Stimulated activated CD8-positive, alpha-beta memory T cell treated with anti-CD3 and anti-CD28 coated beads, Interleukin-15, amount 100 ng/mL, for 48 hours (primary cell): ENCODE results near the gene SLC40A1.
A peak's percentile ranks its signal among the peaks of the same experiment; 100 is the strongest.
"Not testable (repeated sequence)": the region's sequence is repeated elsewhere in the genome, so short reads cannot be mapped to it uniquely, and the experiment has no call there.

ENCODE experiments used
- DNase-seq, 2 donors: peaks; one replicate each; pipeline ENCODE4 v3.0.0-alpha.2; 2020; ENCODE audit warnings: low read depth in 2 of 2

SLC40A1 gene

GRCh38 chr2:189580658-189581353, at the start of gene SLC40A1:
TSS of gene SLC40A1 (minus strand) at chr2:189580786. CDS start at chr2:189580460, 326 bp downstream.
- peak; percentile 36 to 42 for DNase-seq

GRCh38 chr2:189629531-189630453, 49.2 kb upstream of the SLC40A1 start:
- no peak for DNase-seq

- DNase-seq, result no peak
Measured at GRCh38 chr2:189628817-189629530, 48.4 kb upstream of the SLC40A1 start.

- no peak for DNase-seq
Measured at GRCh38 chr2:189627789-189628188, 47.2 kb upstream of the SLC40A1 start.

GRCh38 chr2:189625636-189626035, 45.0 kb upstream of the SLC40A1 start:
- no peak for DNase-seq

- DNase-seq, result no peak
Measured at GRCh38 chr2:189624648-189625355, 44.2 kb upstream of the SLC40A1 start.

GRCh38 chr2:189623049-189623448, 42.5 kb upstream of the SLC40A1 start:
- no peak for DNase-seq

- no peak for DNase-seq
Measured at GRCh38 chr2:189621781-189622180, 41.2 kb upstream of the SLC40A1 start.

GRCh38 chr2:189618197-189618596, 37.6 kb upstream of the SLC40A1 start:
- DNase-seq, result no peak

GRCh38 chr2:189614585-189614984, 34.0 kb upstream of the SLC40A1 start:
- no peak for DNase-seq

- no peak for DNase-seq
Measured at GRCh38 chr2:189613650-189614420, 33.2 kb upstream of the SLC40A1 start.

GRCh38 chr2:189613077-189613636, 32.6 kb upstream of the SLC40A1 start:
- no peak for DNase-seq

- DNase-seq, result no peak
Measured at GRCh38 chr2:189610700-189611099, 30.1 kb upstream of the SLC40A1 start.

GRCh38 chr2:189609853-189610252, 29.3 kb upstream of the SLC40A1 start:
- no peak for DNase-seq

GRCh38 chr2:189609423-189609816, 28.8 kb upstream of the SLC40A1 start:
- no peak for DNase-seq

GRCh38 chr2:189608795-189609422, 28.3 kb upstream of the SLC40A1 start:
- no peak for DNase-seq

GRCh38 chr2:189608170-189608569, 27.6 kb upstream of the SLC40A1 start:
- no peak for DNase-seq

- no peak for DNase-seq
Measured at GRCh38 chr2:189602233-189602632, 21.6 kb upstream of the SLC40A1 start.

- DNase-seq, result not testable (repeated sequence)
Measured at GRCh38 chr2:189601652-189602051, 21.1 kb upstream of the SLC40A1 start.

- no peak for DNase-seq
Measured at GRCh38 chr2:189601043-189601442, 20.5 kb upstream of the SLC40A1 start.
